HCT116 (cell line): ENCODE results near the gene CDH24. TPM values are rescaled to one million over a fixed set of nuclear protein-coding genes. Genes with fewer than 3 reads are reported as not detected.

Experiments
- ATAC-seq: fragments of 200-7000 bp; cut with Tn5 transposase; 2 replicates; pipeline ENCODE4 v1.9.1; 2020; ENCODE audit warnings: mild to moderate bottlenecking, moderate library complexity
- BruUV-seq: library from RNA; stranded (reverse); fragments of 400-500 nt; replicated peaks from 2 replicates; lab custom pipeline; 2021; lab: Mats Ljungman, UMichigan
- CTCF ChIA-PET: fragments of 300-600 bp; sonication (Branson Sonifier 250); formaldehyde crosslinking; loops from one replicate; lab custom pipeline; 2021; ENCODE audit warnings: antibody characterized with exemption; lab: Charles Lee
- POLR2A ChIA-PET: fragments of 300-600, 350-600 bp; sonication (Branson Sonifier 250); formaldehyde crosslinking; loops from one replicate; lab custom pipeline; 2021; ENCODE audit warnings: antibody characterized with exemption; lab: Charles Lee
- RAD21 ChIA-PET, 2 experiments: fragments of 300-600 bp; sonication (Branson Sonifier 250); formaldehyde crosslinking; loops; one replicate each; lab custom pipeline; 2023; ENCODE audit warnings: low total read pairs in 2 of 2; ENCODE audit not compliant: uncharacterized antibody in 2 of 2, unreplicated experiment in 2 of 2, low non-redundant PET in 1 of 2; lab: Charles Lee
- DNase-seq: peaks from one replicate; pipeline ENCODE4 v3.0.0-alpha.2; 2010; ENCODE audit warnings: low read depth, low spot score
- H2AFZ ChIP-seq: fragments of 200-600 bp; shearing (Covaris generic), sonication (generic); 2 replicates; pipeline ENCODE4 v1.6.1; 2017; ENCODE audit warnings: low read depth, mixed run types, mixed read lengths, antibody characterized with exemption, low read length; ENCODE audit not compliant: poor library complexity, severe bottlenecking
- H3K27ac ChIP-seq: 2 replicates; pipeline ENCODE4 v1.5.1; 2012; ENCODE audit warnings: low read depth, low read length
- H3K27me3 ChIP-seq: fragments of 200-600 bp; sonication (generic); 2 replicates; pipeline ENCODE4 v1.6.1; 2016; ENCODE audit warnings: mixed run types, low read length, mixed read lengths; ENCODE audit not compliant: insufficient read depth
- H3K36me3 ChIP-seq, 2 experiments: fragments of 200-500 bp in 1 of 2; fragments of 200-600 bp in 1 of 2; sonication (Bioruptor generic) in 1 of 2; sonication (generic) in 1 of 2; 2 replicates each; pipeline versions ENCODE4 v1.5.1 to v1.6.1; 2014 to 2016; ENCODE audit warnings: low read length in 2 of 2, inconsistent platforms in 1 of 2, mixed read lengths in 1 of 2, mixed run types in 1 of 2; ENCODE audit not compliant: insufficient read depth in 2 of 2, control insufficient read depth in 1 of 2
- H3K4me1 ChIP-seq, 2 experiments: fragments of 200-600 bp in 1 of 2; sonication (generic) in 1 of 2; 2 replicates each; pipeline versions ENCODE4 v1.5.1 to v1.6.1; 2012 to 2017; ENCODE audit warnings: low read length in 2 of 2, inconsistent platforms in 1 of 2, mild to moderate bottlenecking in 1 of 2, mixed read lengths in 1 of 2, mixed run types in 1 of 2, moderate library complexity in 1 of 2; ENCODE audit not compliant: insufficient read depth in 2 of 2, control insufficient read depth in 1 of 2
- H3K4me2 ChIP-seq: fragments of 200-600 bp; sonication (generic); 2 replicates; pipeline ENCODE4 v1.6.1; 2017; ENCODE audit warnings: mixed run types, low read length, mixed read lengths
- H3K4me3 ChIP-seq, 2 experiments: fragments of 200-600 bp in 1 of 2; sonication (generic) in 1 of 2; replicated peaks in 1 of 2; 2 replicates each; pipeline ENCODE4 v1.5.1; 2011 to 2016; ENCODE audit warnings: low read length in 2 of 2, control low read depth in 1 of 2, low read depth in 1 of 2, mild to moderate bottlenecking in 1 of 2, mixed read lengths in 1 of 2, mixed run types in 1 of 2
- H3K79me2 ChIP-seq: fragments of 200-600 bp; sonication (generic); 2 replicates; pipeline ENCODE4 v1.6.1; 2017; ENCODE audit warnings: mild to moderate bottlenecking, mixed run types, low read length, moderate library complexity, mixed read lengths; ENCODE audit not compliant: insufficient read depth
- H3K9ac ChIP-seq: fragments of 200-600 bp; sonication (generic); 2 replicates; pipeline ENCODE4 v1.6.1; 2016; ENCODE audit warnings: low read length, mixed read lengths
- H3K9me2 ChIP-seq: fragments of 200-600 bp; sonication (generic), shearing (Covaris generic); 2 replicates; pipeline ENCODE4 v1.6.1; 2017; ENCODE audit warnings: mixed run types, mild to moderate bottlenecking, moderate library complexity; ENCODE audit not compliant: insufficient read depth
- H3K9me3 ChIP-seq, 2 experiments: fragments of 200-500 bp in 1 of 2; fragments of 200-600 bp in 1 of 2; sonication (Bioruptor generic) in 1 of 2; sonication (generic) in 1 of 2; 2 replicates each; pipeline ENCODE4 v1.6.1; 2014 to 2017; ENCODE audit warnings: low read length in 2 of 2, mixed read lengths in 2 of 2, inconsistent platforms in 1 of 2, low read depth in 1 of 2, mild to moderate bottlenecking in 1 of 2, mixed run types in 1 of 2, moderate library complexity in 1 of 2; ENCODE audit not compliant: control insufficient read depth in 1 of 2, insufficient read depth in 1 of 2
- H4K20me1 ChIP-seq: fragments of 200-600 bp; sonication (generic), shearing (Covaris generic); 2 replicates; pipeline ENCODE4 v1.6.1; 2017; ENCODE audit warnings: mixed run types, mild to moderate bottlenecking, moderate library complexity; ENCODE audit not compliant: insufficient read depth
- ATF3 ChIP-seq: IDR thresholded peaks from 2 replicates; pipeline ENCODE4 v1.6.1; 2012
- CBX3 ChIP-seq: IDR thresholded peaks from 2 replicates; pipeline ENCODE4 v1.6.1; 2012; ENCODE audit warnings: low read depth
- ELF1 ChIP-seq: IDR thresholded peaks from 2 replicates; pipeline ENCODE4 v1.6.1; 2012; ENCODE audit warnings: low read depth, borderline replicate concordance
- EZH2phosphoT487 ChIP-seq: fragments of 200-600 bp; IDR thresholded peaks from 2 replicates; pipeline ENCODE4 v1.6.1; 2018; ENCODE audit warnings: antibody characterized with exemption, borderline replicate concordance
- JUND ChIP-seq: IDR thresholded peaks from 2 replicates; pipeline ENCODE4 v1.6.1; 2012
- MAX ChIP-seq: IDR thresholded peaks from 2 replicates; pipeline ENCODE4 v1.6.1; 2012
- POLR2AphosphoS5 ChIP-seq: IDR thresholded peaks from 2 replicates; pipeline ENCODE4 v1.6.1; 2011; ENCODE audit warnings: mild to moderate bottlenecking, low read depth, low read length, moderate library complexity
- SIN3A ChIP-seq: IDR thresholded peaks from 2 replicates; pipeline ENCODE4 v1.6.1; 2012; ENCODE audit warnings: low read depth
- SRF ChIP-seq: IDR thresholded peaks from 2 replicates; pipeline ENCODE4 v1.6.1; 2012; ENCODE audit warnings: low read depth
- TCF7L2 ChIP-seq: IDR thresholded peaks from 2 replicates; pipeline ENCODE4 v1.7.0; 2011; ENCODE audit warnings: borderline replicate concordance, inconsistent platforms; ENCODE audit not compliant: insufficient read depth, insufficient read length; ENCODE audit errors: extremely low read depth
- ZBTB33 ChIP-seq: IDR thresholded peaks from 2 replicates; pipeline ENCODE4 v1.6.1; 2011; ENCODE audit warnings: mild to moderate bottlenecking, low read length, moderate library complexity; ENCODE audit not compliant: insufficient replicate concordance; ENCODE audit errors: extremely low read depth
- ZNF274 ChIP-seq: fragments of 200-500 bp; sonication (Bioruptor generic); IDR thresholded peaks from 2 replicates; pipeline ENCODE4 v1.6.1; 2014; ENCODE audit warnings: mild to moderate bottlenecking, low read depth, low read length, inconsistent platforms
- intact Hi-C: fragments of 100-400 bp; cut with micrococcal nuclease; formaldehyde crosslinking; loops from 2 replicates; pipeline ENCODE4 v1.10.0; 2022
- total RNA-seq: library from RNA; stranded (reverse); gene quantifications from one replicate; pipeline ENCODE4 v1.2.1, GENCODE V29; 2021; ENCODE audit not compliant: unreplicated experiment
- TF ChIP-seq, protein P1 (sequence below): IDR thresholded peaks from 2 replicates; pipeline ENCODE4 v1.6.1; 2012; ENCODE audit warnings: low read depth

CDH24 gene
- total RNA-seq, 1 experiment from 2014 or later: 19.3 TPM

- no TSS peak for BruUV-seq
- Histone ChIP-seq H3K27me3 (no peaks in the 10 kb centered on the region), H3K4me2 (no peak overlapping the region), H3K9me2 (no peaks in the 10 kb centered on the region), H2AFZ (no peak overlapping the region), H3K9ac (no peak overlapping the region), H3K9me3 (no peaks in the 10 kb centered on the region), H3K79me2 (no peaks in the 10 kb centered on the region), H3K36me3 (no peaks in the 10 kb centered on the region), H4K20me1 (no peaks in the 10 kb centered on the region), H3K27ac (no peak overlapping the region), H3K4me3 (no peak overlapping the region), H3K4me1 (peaks cover 0 to 5% of the 10 kb centered on the region in 2 experiments; a peak in 1 of 4 replicates)
- CTCF ChIA-PET: no interaction called here
- TF ChIP-seq CBX3 (no peak), SIN3A (no peak), ELF1 (no peak), ZBTB33 (no peak), JUND (no peak)
- DNase-seq (no peak), ATAC-seq (no peak)
- POLR2A ChIA-PET: no interaction called here
- RAD21 ChIA-PET: no interaction called here
- intact Hi-C loops: no loop called here
Measured at GRCh38 chr14:23041729-23042128, 15.6 kb downstream of the CDH24 start.

DNA sequence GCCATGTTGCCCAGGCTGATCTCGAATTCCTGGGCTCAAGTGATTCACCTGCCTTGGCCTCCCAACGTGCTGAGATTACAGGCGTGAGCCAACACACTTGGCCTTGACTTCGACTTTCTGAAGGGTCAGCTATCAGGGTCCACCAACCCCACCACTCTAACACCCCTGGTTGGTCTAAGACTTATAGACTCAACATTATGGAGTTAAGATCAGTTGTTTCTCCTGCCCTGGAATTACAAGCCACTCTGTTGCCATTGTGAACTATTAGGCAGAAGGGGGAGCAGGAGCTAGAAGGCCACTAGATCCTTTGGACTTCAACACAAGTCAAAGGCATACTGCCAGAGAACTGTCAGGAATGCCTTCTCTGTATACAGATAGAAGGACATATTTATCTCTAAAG is 17.2 kb downstream of the CDH24 start:
- Histone ChIP-seq H3K79me2 (no peaks in the 10 kb centered on the region), H3K4me2 (no peak overlapping the region), H4K20me1 (no peaks in the 10 kb centered on the region), H3K27ac (no peak overlapping the region), H3K27me3 (no peaks in the 10 kb centered on the region), H3K9me2 (no peaks in the 10 kb centered on the region), H3K36me3 (no peaks in the 10 kb centered on the region), H2AFZ (no peak overlapping the region), H3K4me3 (no peak overlapping the region), H3K9ac (no peak overlapping the region), H3K4me1 (peaks cover 4 to 8% of the 10 kb centered on the region in 2 experiments; a peak in 3 of 4 replicates), H3K9me3 (no peaks in the 10 kb centered on the region)
- DNase-seq (no peak), ATAC-seq (no peak)
- POLR2A ChIA-PET: no interaction called here
- BruUV-seq: no TSS peak
- intact Hi-C loops: no loop called here
- RAD21 ChIA-PET: no interaction called here
- CTCF ChIA-PET: no interaction called here
- TF ChIP-seq, protein P1, sequence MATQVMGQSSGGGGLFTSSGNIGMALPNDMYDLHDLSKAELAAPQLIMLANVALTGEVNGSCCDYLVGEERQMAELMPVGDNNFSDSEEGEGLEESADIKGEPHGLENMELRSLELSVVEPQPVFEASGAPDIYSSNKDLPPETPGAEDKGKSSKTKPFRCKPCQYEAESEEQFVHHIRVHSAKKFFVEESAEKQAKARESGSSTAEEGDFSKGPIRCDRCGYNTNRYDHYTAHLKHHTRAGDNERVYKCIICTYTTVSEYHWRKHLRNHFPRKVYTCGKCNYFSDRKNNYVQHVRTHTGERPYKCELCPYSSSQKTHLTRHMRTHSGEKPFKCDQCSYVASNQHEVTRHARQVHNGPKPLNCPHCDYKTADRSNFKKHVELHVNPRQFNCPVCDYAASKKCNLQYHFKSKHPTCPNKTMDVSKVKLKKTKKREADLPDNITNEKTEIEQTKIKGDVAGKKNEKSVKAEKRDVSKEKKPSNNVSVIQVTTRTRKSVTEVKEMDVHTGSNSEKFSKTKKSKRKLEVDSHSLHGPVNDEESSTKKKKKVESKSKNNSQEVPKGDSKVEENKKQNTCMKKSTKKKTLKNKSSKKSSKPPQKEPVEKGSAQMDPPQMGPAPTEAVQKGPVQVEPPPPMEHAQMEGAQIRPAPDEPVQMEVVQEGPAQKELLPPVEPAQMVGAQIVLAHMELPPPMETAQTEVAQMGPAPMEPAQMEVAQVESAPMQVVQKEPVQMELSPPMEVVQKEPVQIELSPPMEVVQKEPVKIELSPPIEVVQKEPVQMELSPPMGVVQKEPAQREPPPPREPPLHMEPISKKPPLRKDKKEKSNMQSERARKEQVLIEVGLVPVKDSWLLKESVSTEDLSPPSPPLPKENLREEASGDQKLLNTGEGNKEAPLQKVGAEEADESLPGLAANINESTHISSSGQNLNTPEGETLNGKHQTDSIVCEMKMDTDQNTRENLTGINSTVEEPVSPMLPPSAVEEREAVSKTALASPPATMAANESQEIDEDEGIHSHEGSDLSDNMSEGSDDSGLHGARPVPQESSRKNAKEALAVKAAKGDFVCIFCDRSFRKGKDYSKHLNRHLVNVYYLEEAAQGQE: no peak
- TF ChIP-seq ZNF274: no peak
- no peak for TF ChIP-seq ELF1
- TF ChIP-seq POLR2AphosphoS5: no peak
- TF ChIP-seq TCF7L2: no peak
- no peak for TF ChIP-seq ATF3
- no peak for TF ChIP-seq SRF
- no peak for TF ChIP-seq JUND
- TF ChIP-seq EZH2phosphoT487: no peak
- TF ChIP-seq MAX: no peak
